Transverse colon (tissue), 3 donors: ENCODE results near the gene PRIMA1.

Source experiments
- POLR2A ChIP-seq: fragments of 450-650 bp; IDR thresholded peaks from one replicate; pipeline ENCODE4 v1.6.1; 2016; ENCODE audit warnings: antibody characterized with exemption, mild to moderate bottlenecking, moderate library complexity
- TF ChIP-seq, protein P1 (sequence below), 5 experiments: fragments of 200-600 bp in 3 of 5; fragments of 450-650 bp in 2 of 5; sonication (generic) in 3 of 5; IDR thresholded peaks; 1 replicate in 2 of 5; 2 replicates in 3 of 5; pipeline ENCODE4 v1.5.1; 2016 to 2017; ENCODE audit warnings: antibody characterized with exemption in 5 of 5, inconsistent platforms in 3 of 5, mild to moderate bottlenecking in 2 of 5, moderate library complexity in 1 of 5

DNA sequence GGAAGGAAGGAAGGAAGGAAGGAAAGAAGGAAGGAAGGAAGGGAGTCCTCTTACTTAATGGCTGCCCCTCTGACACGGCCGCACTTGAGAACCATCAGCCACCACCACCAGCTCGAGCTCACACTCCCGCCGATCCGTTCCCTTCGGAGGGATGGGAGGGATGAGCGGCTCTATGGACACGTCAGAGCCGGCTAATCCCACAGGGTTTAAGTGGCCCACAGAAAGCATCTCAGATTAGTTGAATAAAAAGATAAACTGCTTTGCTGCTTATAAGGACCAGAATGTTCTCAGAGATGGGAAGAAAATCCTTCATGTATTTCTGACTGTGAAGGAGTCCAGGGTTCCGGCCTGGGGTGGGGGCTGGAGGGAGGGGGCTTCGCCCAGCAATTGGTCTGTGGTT, 31.1 kb downstream of the PRIMA1 start:
- no peak for TF ChIP-seq POLR2A
- TF ChIP-seq, protein P1, sequence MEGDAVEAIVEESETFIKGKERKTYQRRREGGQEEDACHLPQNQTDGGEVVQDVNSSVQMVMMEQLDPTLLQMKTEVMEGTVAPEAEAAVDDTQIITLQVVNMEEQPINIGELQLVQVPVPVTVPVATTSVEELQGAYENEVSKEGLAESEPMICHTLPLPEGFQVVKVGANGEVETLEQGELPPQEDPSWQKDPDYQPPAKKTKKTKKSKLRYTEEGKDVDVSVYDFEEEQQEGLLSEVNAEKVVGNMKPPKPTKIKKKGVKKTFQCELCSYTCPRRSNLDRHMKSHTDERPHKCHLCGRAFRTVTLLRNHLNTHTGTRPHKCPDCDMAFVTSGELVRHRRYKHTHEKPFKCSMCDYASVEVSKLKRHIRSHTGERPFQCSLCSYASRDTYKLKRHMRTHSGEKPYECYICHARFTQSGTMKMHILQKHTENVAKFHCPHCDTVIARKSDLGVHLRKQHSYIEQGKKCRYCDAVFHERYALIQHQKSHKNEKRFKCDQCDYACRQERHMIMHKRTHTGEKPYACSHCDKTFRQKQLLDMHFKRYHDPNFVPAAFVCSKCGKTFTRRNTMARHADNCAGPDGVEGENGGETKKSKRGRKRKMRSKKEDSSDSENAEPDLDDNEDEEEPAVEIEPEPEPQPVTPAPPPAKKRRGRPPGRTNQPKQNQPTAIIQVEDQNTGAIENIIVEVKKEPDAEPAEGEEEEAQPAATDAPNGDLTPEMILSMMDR (IDR thresholded peaks at IDR 0.05) = no peak
